OCI-LY1 (cell line): Measurements from ENCODE around the gene ADAMTSL1.

Experiments used
- CTCF ChIP-seq: fragments of 200-600 bp; sonication (generic), shearing (Covaris generic); IDR thresholded peaks from 2 replicates; pipeline ENCODE4 v1.5.1; 2017; ENCODE audit warnings: mild to moderate bottlenecking, antibody characterized with exemption, low read length, moderate library complexity, mixed read lengths
- EZH2 ChIP-seq: fragments of 200-600 bp; sonication (generic), shearing (Covaris generic); IDR thresholded peaks from 2 replicates; pipeline ENCODE4 v1.8.0; 2017; ENCODE audit warnings: borderline replicate concordance, mixed run types, mild to moderate bottlenecking, antibody characterized with exemption, low read length, moderate library complexity, mixed read lengths

DNA sequence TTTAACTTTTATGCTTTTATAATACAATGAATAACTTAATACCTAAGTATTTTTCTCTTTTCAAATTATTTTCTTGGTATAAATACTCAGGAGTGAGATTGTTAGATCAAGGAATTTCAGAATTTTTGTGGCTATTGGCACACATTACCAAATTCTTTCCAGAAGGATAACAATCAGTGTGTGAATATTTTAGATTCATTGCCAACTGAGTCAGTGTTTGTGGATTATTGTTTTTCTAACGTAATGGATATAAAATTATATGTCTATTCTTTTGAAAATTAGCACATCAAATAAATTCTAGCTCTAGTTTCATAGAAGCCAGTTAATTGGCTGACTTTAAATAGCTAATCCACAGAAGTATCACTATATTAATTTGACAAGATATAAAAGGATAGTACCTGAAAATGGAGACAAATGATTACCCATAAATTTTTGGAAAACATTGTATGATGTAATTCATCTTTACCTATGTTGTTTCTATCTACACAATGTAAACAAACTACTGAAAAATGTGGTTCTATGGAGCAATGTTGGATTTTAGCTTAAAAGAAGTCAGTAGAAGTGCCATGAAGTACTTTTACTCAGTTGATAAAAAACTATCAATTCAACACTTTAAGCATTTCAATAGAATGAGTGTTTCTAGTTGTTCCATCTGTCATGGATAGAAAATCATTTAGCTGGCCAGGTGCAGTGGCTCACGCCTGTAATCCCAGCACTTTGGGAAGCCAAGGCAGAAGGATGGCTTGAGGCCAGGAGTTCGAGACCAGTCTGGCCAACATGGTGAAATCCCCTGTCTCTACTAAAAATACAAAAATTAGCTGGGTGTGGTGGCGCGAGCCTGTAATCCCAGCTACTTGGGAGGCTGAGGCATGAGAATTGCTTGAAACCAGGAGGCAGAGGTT lies 185.1 kb downstream of the ADAMTSL1 start:
- no peak for TF ChIP-seq CTCF
- no peak for TF ChIP-seq EZH2
